MM.1S (cell line): ENCODE measurements around the gene SUFU.

Experiments
- CTCF ChIP-seq: fragments of 300-600 bp; sonication (generic); IDR thresholded peaks from 2 replicates; pipeline ENCODE4 v1.5.1; 2016; ENCODE audit warnings: antibody characterized with exemption, low read length, mixed read lengths
- EZH2 ChIP-seq: fragments of 300-600 bp; sonication (generic); optimal IDR thresholded peaks from 2 replicates; pipeline ENCODE3; 2017; ENCODE audit warnings: low read depth, mild to moderate bottlenecking, antibody characterized with exemption, low read length, mixed read lengths
- EZH2phosphoT487 ChIP-seq: fragments of 300-600 bp; sonication (generic); IDR thresholded peaks from 2 replicates; pipeline ENCODE4 v1.6.1; 2018; ENCODE audit warnings: antibody characterized with exemption, low read length

GRCh38 chr10:102610441-102610887, 106.7 kb downstream of the SUFU start:
- no peak for TF ChIP-seq CTCF
- no peak for TF ChIP-seq EZH2
- TF ChIP-seq EZH2phosphoT487: no peak
